ENCODE data around the gene C2CD2. TPM values are rescaled to one million over a fixed set of nuclear protein-coding genes. Genes with fewer than 3 reads are reported as not detected.
"Not testable (repeated sequence)": the region's sequence is repeated elsewhere in the genome, so short reads cannot be mapped to it uniquely, and the experiment has no call there.

C2CD2 gene
- total and polyA plus RNA-seq, 2 experiments from 2014 or later = 6.4 to 13.9 TPM

DNA sequence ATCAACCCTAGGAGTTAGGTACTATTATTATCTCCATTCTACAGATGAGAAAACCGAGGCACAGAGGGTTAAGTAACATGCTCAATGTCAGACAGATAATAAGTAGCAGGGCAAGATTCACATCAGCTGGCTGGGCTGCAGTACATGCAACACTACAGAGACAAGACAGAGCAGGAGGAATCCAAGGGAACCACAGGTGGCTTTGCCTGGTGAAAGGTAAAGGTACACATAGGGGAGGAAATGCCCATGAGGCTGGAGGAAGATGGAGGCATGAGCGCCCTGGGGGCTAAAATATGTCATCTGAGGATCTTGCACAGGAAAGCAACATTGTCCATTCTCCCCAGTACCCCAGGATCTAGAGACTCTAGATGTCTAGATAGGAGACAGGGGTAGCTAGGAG, 48.0 kb upstream of the C2CD2 start:
- Histone ChIP-seq H3K27me3 (no peaks in the 10 kb centered on the region), H3K4me1 (ENCODE audit: insufficient read depth) (no peaks in the 10 kb centered on the region), H3K36me3 (replicated peaks; ENCODE audit: insufficient read depth, low read depth) (no peaks in the 10 kb centered on the region), H2AFZ (no peak overlapping the region), H3K27ac (no peak overlapping the region), H3K9me2 (replicated peaks; ENCODE audit: insufficient read depth) (no peaks in the 10 kb centered on the region), H3K4me3 (no peak overlapping the region), H3K4me2 (no peak overlapping the region), H3K9me3 (ENCODE audit: low read depth) (no peaks in the 10 kb centered on the region), H3K79me2 (peaks cover 57% of the 10 kb centered on the region), H4K20me1 (ENCODE audit: insufficient read depth, poor library complexity, severe bottlenecking) (peaks cover 10% of the 10 kb centered on the region)
- DNase-seq (ENCODE audit: low spot score) = no peak
- TF ChIP-seq, protein P1, sequence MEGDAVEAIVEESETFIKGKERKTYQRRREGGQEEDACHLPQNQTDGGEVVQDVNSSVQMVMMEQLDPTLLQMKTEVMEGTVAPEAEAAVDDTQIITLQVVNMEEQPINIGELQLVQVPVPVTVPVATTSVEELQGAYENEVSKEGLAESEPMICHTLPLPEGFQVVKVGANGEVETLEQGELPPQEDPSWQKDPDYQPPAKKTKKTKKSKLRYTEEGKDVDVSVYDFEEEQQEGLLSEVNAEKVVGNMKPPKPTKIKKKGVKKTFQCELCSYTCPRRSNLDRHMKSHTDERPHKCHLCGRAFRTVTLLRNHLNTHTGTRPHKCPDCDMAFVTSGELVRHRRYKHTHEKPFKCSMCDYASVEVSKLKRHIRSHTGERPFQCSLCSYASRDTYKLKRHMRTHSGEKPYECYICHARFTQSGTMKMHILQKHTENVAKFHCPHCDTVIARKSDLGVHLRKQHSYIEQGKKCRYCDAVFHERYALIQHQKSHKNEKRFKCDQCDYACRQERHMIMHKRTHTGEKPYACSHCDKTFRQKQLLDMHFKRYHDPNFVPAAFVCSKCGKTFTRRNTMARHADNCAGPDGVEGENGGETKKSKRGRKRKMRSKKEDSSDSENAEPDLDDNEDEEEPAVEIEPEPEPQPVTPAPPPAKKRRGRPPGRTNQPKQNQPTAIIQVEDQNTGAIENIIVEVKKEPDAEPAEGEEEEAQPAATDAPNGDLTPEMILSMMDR (IDR thresholded peaks at IDR 0.05; ENCODE audit: poor library complexity) = no peak
- TF ChIP-seq EZH2phosphoT487 (IDR thresholded peaks at IDR 0.05; ENCODE audit: low read depth, severe bottlenecking, unreplicated experiment) (no peak), EZH2 (IDR thresholded peaks at IDR 0.05; ENCODE audit: borderline replicate concordance) (no peak)
- WGBS (ENCODE audit: low lambda C conversion rate, missing lambda C conversion rate) = 96% methylated on average over 2 of the region's 2 CpGs

DNA sequence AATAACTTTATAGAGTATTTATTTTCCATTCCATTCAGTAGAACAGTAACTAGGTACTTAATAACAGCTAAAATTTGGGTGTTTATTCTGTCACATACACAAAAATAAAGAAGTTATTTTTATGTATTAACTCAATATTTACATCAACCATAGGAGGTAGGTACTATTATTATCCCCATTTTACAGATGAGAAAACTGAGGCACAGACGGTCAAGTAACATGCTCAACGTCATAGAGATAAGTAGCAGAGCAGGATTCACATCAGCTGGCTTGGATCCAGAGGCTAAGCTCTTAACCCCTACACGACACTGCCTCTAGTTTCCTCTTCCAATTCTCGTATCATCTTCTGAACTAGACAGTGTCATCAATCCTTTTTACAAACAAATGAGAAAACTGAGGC, 47.1 kb upstream of the C2CD2 start:
- H3K79me2 ChIP-seq = peaks cover 48% of the 10 kb centered on the region
- DNase-seq (ENCODE audit: low spot score) = no peak

DNA sequence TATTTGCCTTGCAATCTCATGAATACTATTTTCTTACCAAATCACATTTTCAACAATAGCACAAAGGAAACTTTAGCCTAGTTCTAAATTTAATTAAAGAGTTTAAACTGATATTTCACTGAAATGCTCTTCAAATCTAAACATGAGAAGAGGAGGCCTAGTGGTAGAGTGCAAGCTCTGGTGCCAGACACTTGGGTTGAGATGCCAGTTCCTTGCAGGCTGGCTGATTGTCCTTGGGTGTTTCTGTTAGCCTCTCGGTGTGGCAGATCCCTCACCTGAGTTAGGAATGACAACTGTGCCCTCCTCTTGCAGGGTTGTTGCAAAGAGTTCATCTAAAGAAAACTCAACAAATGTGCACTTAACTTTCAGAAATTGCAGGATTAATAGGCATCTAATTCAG, 43.8 kb upstream of the C2CD2 start:
- no peak overlapping the region for H3K4me3 ChIP-seq
- no peak overlapping the region for H2AFZ ChIP-seq
- H3K36me3 ChIP-seq (replicated peaks; ENCODE audit: insufficient read depth, low read depth) = no peaks in the 10 kb centered on the region
- no peaks in the 10 kb centered on the region for H3K4me1 ChIP-seq (ENCODE audit: insufficient read depth)
- 100% methylated on average over 1 of the region's 1 CpG for WGBS (ENCODE audit: low lambda C conversion rate, missing lambda C conversion rate)
- H3K4me2 ChIP-seq = no peak overlapping the region
- no peaks in the 10 kb centered on the region for H3K9me3 ChIP-seq (ENCODE audit: low read depth)
- peaks cover 22% of the 10 kb centered on the region for H3K79me2 ChIP-seq
- no peaks in the 10 kb centered on the region for H4K20me1 ChIP-seq (ENCODE audit: insufficient read depth, poor library complexity, severe bottlenecking)
- no peak overlapping the region for H3K27ac ChIP-seq
- H3K27me3 ChIP-seq = no peaks in the 10 kb centered on the region
- H3K9me2 ChIP-seq (replicated peaks; ENCODE audit: insufficient read depth) = no peaks in the 10 kb centered on the region
- no peak for TF ChIP-seq EZH2 (IDR thresholded peaks at IDR 0.05; ENCODE audit: borderline replicate concordance)
- TF ChIP-seq, protein P1 (IDR thresholded peaks at IDR 0.05; ENCODE audit: poor library complexity) = no peak
- TF ChIP-seq EZH2phosphoT487 (IDR thresholded peaks at IDR 0.05; ENCODE audit: low read depth, severe bottlenecking, unreplicated experiment) = no peak
- DNase-seq (ENCODE audit: low spot score) = no peak

More for the DNA sequence above, 47.1 kb upstream of the C2CD2 start:
- WGBS (ENCODE audit: low lambda C conversion rate, missing lambda C conversion rate) = 96% methylated on average over 4 of the region's 4 CpGs
- Histone ChIP-seq H4K20me1 (ENCODE audit: insufficient read depth, poor library complexity, severe bottlenecking) (peaks cover 10% of the 10 kb centered on the region), H2AFZ (no peak overlapping the region), H3K36me3 (replicated peaks; ENCODE audit: insufficient read depth, low read depth) (no peaks in the 10 kb centered on the region), H3K4me3 (no peak overlapping the region), H3K27me3 (no peaks in the 10 kb centered on the region), H3K9me3 (ENCODE audit: low read depth) (no peaks in the 10 kb centered on the region), H3K9me2 (replicated peaks; ENCODE audit: insufficient read depth) (no peaks in the 10 kb centered on the region), H3K27ac (no peak overlapping the region), H3K4me1 (ENCODE audit: insufficient read depth) (no peaks in the 10 kb centered on the region), H3K4me2 (no peak overlapping the region)
- TF ChIP-seq, protein P1 (IDR thresholded peaks at IDR 0.05; ENCODE audit: poor library complexity) = no peak
- TF ChIP-seq EZH2 (IDR thresholded peaks at IDR 0.05; ENCODE audit: borderline replicate concordance) = no peak
- no peak for TF ChIP-seq EZH2phosphoT487 (IDR thresholded peaks at IDR 0.05; ENCODE audit: low read depth, severe bottlenecking, unreplicated experiment)

DNA sequence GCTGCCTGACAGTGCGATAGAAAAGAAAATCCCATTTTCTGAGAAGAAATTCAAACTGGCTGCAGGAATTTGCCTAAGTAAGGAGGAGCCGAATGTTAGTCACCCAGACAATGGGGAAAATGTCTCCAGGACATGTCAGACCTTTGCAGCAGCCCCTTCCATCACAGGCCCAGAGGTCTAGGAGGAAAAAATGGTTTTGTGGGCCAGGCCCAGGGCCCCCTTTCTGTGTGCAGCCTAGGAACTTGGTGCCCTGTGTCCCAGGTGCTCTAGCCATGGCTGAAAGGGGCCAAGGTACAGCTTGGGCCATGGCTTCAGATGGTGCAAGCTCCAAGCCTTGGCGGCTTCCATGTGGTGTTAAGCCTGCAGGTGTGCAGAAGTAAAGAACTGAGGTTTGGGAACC, 41.8 kb upstream of the C2CD2 start:
- no peaks in the 10 kb centered on the region for H3K4me1 ChIP-seq (ENCODE audit: insufficient read depth)
- no peaks in the 10 kb centered on the region for H3K9me3 ChIP-seq (ENCODE audit: low read depth)
- no peaks in the 10 kb centered on the region for H3K27me3 ChIP-seq
- no peak overlapping the region for H3K4me2 ChIP-seq
- peaks cover 9% of the 10 kb centered on the region for H3K79me2 ChIP-seq
- 98% methylated on average over 3 of the region's 3 CpGs for WGBS (ENCODE audit: low lambda C conversion rate, missing lambda C conversion rate)
- TF ChIP-seq EZH2 (IDR thresholded peaks at IDR 0.05; ENCODE audit: borderline replicate concordance) = no peak
- TF ChIP-seq, protein P1 (IDR thresholded peaks at IDR 0.05; ENCODE audit: poor library complexity) = no peak
- H3K27ac ChIP-seq = no peak overlapping the region
- no peak for DNase-seq (ENCODE audit: low spot score)
- no peaks in the 10 kb centered on the region for H4K20me1 ChIP-seq (ENCODE audit: insufficient read depth, poor library complexity, severe bottlenecking)
- no peak overlapping the region for H2AFZ ChIP-seq
- no peak overlapping the region for H3K4me3 ChIP-seq
- no peaks in the 10 kb centered on the region for H3K9me2 ChIP-seq (replicated peaks; ENCODE audit: insufficient read depth)
- no peaks in the 10 kb centered on the region for H3K36me3 ChIP-seq (replicated peaks; ENCODE audit: insufficient read depth, low read depth)

DNA sequence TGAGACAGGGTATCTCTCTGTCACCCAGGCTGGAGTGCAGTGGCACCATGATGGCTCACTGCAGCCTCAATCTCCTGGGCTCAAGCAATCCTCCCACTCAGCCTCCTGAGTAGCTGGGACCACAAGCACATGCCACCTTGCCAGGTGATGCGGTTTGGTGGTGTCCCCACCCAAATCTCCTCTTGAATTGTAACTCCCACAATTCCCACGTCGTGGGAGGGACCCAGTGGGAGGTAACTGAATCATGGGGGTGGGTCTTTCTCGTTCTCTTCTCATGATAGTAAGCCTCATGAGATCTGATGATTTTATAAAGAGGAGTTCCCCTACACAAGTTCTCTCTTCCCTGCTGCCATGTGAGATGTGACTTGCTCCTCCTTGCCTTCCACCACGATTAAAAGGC, 40.8 kb upstream of the C2CD2 start:
- DNase-seq (ENCODE audit: low spot score); H3K4me1 ChIP-seq (ENCODE audit: insufficient read depth); H3K27me3 ChIP-seq; H3K9me2 ChIP-seq (replicated peaks; ENCODE audit: insufficient read depth); H3K79me2 ChIP-seq; H3K36me3 ChIP-seq (replicated peaks; ENCODE audit: insufficient read depth, low read depth); H3K4me3 ChIP-seq; H3K9me3 ChIP-seq (ENCODE audit: low read depth); H3K4me2 ChIP-seq; H3K27ac ChIP-seq; H2AFZ ChIP-seq; H4K20me1 ChIP-seq (ENCODE audit: insufficient read depth, poor library complexity, severe bottlenecking): not testable (repeated sequence)
- 97% methylated on average over 5 of the region's 5 CpGs for WGBS (ENCODE audit: low lambda C conversion rate, missing lambda C conversion rate)
